PC-9 (cell line): ENCODE measurements around the gene LGALS9B.
"Not testable (repeated sequence)": the region's sequence is repeated elsewhere in the genome, so short reads cannot be mapped to it uniquely, and the experiment has no call there.

Experiments used
- CTCF ChIP-seq: fragments of 200-600 bp; sonication (generic); conservative IDR thresholded peaks from 2 replicates; pipeline ENCODE4 v1.6.1; 2017; ENCODE audit warnings: mixed run types, antibody characterized with exemption, mild to moderate bottlenecking, moderate library complexity
- EZH2 ChIP-seq: fragments of 200-600 bp; sonication (generic); IDR thresholded peaks from 2 replicates; pipeline ENCODE4 v1.8.0; 2017; ENCODE audit warnings: antibody characterized with exemption, low read depth

DNA sequence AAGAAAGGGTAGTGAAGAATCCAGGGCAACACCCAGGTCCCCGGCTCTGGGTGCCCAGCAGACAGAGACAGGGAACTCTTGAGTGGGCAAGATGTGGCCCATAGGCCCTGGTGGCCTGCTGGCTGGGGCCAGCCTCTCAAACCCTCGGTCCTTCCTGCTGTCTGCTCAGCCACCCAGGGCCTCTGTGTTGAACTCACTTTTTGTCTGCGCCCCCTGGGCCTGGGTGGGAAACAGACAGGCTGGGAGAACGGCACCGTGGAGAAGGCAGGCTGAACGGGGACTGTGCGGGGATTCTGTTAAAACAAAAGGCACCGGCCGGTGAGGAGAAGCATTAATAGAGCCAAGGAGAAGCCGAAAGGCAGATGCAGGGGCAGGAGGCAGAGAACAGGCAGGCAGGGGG is 12.2 kb downstream of the LGALS9B start:
- TF ChIP-seq CTCF, EZH2: not testable (repeated sequence)
